A549 (cell line): ENCODE measurements around the gene TMEM266. TPM values are rescaled to one million over a fixed set of nuclear protein-coding genes. Genes with fewer than 3 reads are reported as not detected.

Source experiments
- ATAC-seq, 2 experiments: fragments of 200-7000 bp in 1 of 2; fragments of >200 bp in 1 of 2; cut with Nextera tagmentation in 1 of 2; cut with Tn5 transposase in 1 of 2; 3 replicates each; pipeline versions ENCODE4 v1.8.0 to v1.9.1; 2018 to 2020; ENCODE audit warnings: mild to moderate bottlenecking in 1 of 2, moderate library complexity in 1 of 2
- CTCF ChIA-PET: fragments of 300-600 bp; sonication (Branson Sonifier 250); formaldehyde crosslinking; extraction: SDS; loops from one replicate; lab custom pipeline; 2021; ENCODE audit warnings: antibody characterized with exemption, inconsistent platforms; lab: Yijun Ruan, JAX
- POLR2A ChIA-PET: fragments of 350-600 bp; formaldehyde crosslinking; extraction: SDS; loops from one replicate; lab custom pipeline; 2021; ENCODE audit warnings: antibody characterized with exemption, inconsistent platforms; lab: Yijun Ruan, JAX
- DNase-seq, 2 experiments: peaks; one replicate each; pipeline versions ENCODE4 v3.0.0 to v3.0.0-alpha.2; 2011 to 2016; ENCODE audit warnings: low read depth in 1 of 2, low spot score in 1 of 2
- FAIRE-seq: peaks from 2 replicates; lab custom pipeline; 2011; peaks lifted over from hg19 to GRCh38; lab: Jason Lieb, UNC
- H3K27ac ChIP-seq, 2 experiments: fragments of >200 bp; sonication (Bioruptor Twin); formaldehyde crosslinking; 3 replicates each; pipeline ENCODE4 v1.5.1; 2016 to 2017
- H3K4me1 ChIP-seq: fragments of >200 bp; sonication (Bioruptor Twin); formaldehyde crosslinking; 3 replicates; pipeline ENCODE4 v1.6.1; 2016
- H3K4me2 ChIP-seq: fragments of >200 bp; sonication (Bioruptor Twin); formaldehyde crosslinking; 3 replicates; pipeline ENCODE4 v1.6.1; 2016
- H3K4me3 ChIP-seq: fragments of >200 bp; sonication (Bioruptor Twin); formaldehyde crosslinking; 3 replicates; pipeline ENCODE4 v1.5.1; 2016
- H3K9me3 ChIP-seq: fragments of >200 bp; sonication (Bioruptor Twin); formaldehyde crosslinking; 3 replicates; pipeline ENCODE4 v1.6.1; 2016
- CBX2 ChIP-seq: fragments of 200-600 bp; sonication (generic); IDR thresholded peaks from 2 replicates; pipeline ENCODE4 v1.6.1; 2016; ENCODE audit warnings: low read depth, mild to moderate bottlenecking, borderline replicate concordance
- CEBPB ChIP-seq, 2 experiments: fragments of >200 bp in 1 of 2; sonication (Bioruptor Twin) in 1 of 2; formaldehyde crosslinking in 1 of 2; IDR thresholded peaks; 2 replicates each; pipeline ENCODE4 v1.6.1; 2012 to 2016
- CHD2 ChIP-seq: fragments of 150-350 bp; IDR thresholded peaks from 2 replicates; pipeline ENCODE4 v1.6.1; 2014; ENCODE audit warnings: low read length; ENCODE audit not compliant: partially characterized antibody
- CTCF ChIP-seq: fragments of >200 bp; sonication (Bioruptor Twin); formaldehyde crosslinking; IDR thresholded peaks from 3 replicates; pipeline ENCODE4 v1.5.1; 2016
- E2F6 ChIP-seq: IDR thresholded peaks from 2 replicates; pipeline ENCODE4 v1.6.1; 2012; ENCODE audit warnings: low read depth, borderline replicate concordance
- EHF ChIP-seq: fragments of 250-450 bp; sonication (Bioruptor Pico); IDR thresholded peaks from 2 replicates; pipeline ENCODE4 v1.5.0; 2020; ENCODE audit warnings: mild to moderate bottlenecking
- ELK1 ChIP-seq: fragments of 150-350 bp; IDR thresholded peaks from 2 replicates; pipeline ENCODE4 v1.6.1; 2014; ENCODE audit warnings: low read depth, mild to moderate bottlenecking, low read length
- EP300 ChIP-seq, 2 experiments: fragments of >200 bp; sonication (Bioruptor Twin); formaldehyde crosslinking; IDR thresholded peaks; 2 replicates in 1 of 2; 3 replicates in 1 of 2; pipeline ENCODE4 v1.6.1; 2016 to 2017
- FOXS1 ChIP-seq: fragments of 250-450 bp; sonication (Bioruptor Pico); IDR thresholded peaks from 2 replicates; pipeline ENCODE4 v1.5.0; 2020; ENCODE audit warnings: mild to moderate bottlenecking, moderate library complexity
- GATA3 ChIP-seq: IDR thresholded peaks from 2 replicates; pipeline ENCODE4 v1.6.1; 2012; ENCODE audit warnings: borderline replicate concordance
- HES2 ChIP-seq: fragments of >200 bp; sonication (Bioruptor Twin); formaldehyde crosslinking; IDR thresholded peaks from 2 replicates; pipeline ENCODE4 v1.6.1; 2016
- HOXB5 ChIP-seq: fragments of 250-450 bp; sonication (Bioruptor Pico); IDR thresholded peaks from 2 replicates; pipeline ENCODE4 v1.5.0; 2020; ENCODE audit warnings: mild to moderate bottlenecking, moderate library complexity
- JUN ChIP-seq, 2 experiments: fragments of >200 bp; sonication (Bioruptor Twin); formaldehyde crosslinking; IDR thresholded peaks; 2 replicates in 1 of 2; 3 replicates in 1 of 2; pipeline ENCODE4 v1.6.1; 2016 to 2017
- JUNB ChIP-seq: fragments of >200 bp; sonication (Bioruptor Twin); formaldehyde crosslinking; IDR thresholded peaks from 2 replicates; pipeline ENCODE4 v1.6.1; 2016
- KDM1A ChIP-seq: fragments of 200-600 bp; sonication (generic); IDR thresholded peaks from 2 replicates; pipeline ENCODE4 v1.6.1; 2016; ENCODE audit warnings: low read depth, mild to moderate bottlenecking
- MYC ChIP-seq: IDR thresholded peaks from 2 replicates; pipeline ENCODE4 v1.6.1; 2012; ENCODE audit warnings: mild to moderate bottlenecking, inconsistent platforms, low read length, improper control_type of control experiment, borderline replicate concordance
- RAD21 ChIP-seq, 2 experiments: fragments of >200 bp in 1 of 2; sonication (Bioruptor Twin) in 1 of 2; formaldehyde crosslinking in 1 of 2; IDR thresholded peaks in 1 of 2; conservative IDR thresholded peaks in 1 of 2; 2 replicates in 1 of 2; 3 replicates in 1 of 2; pipeline ENCODE4 v1.6.1; 2012 to 2018; ENCODE audit warnings: inconsistent platforms in 1 of 2
- SREBF2 ChIP-seq: fragments of 450-650 bp; IDR thresholded peaks from 2 replicates; pipeline ENCODE4 v1.6.1; 2014; ENCODE audit warnings: mild to moderate bottlenecking, moderate library complexity
- USF2 ChIP-seq: fragments of 450-650 bp; IDR thresholded peaks from 2 replicates; pipeline ENCODE4 v1.6.1; 2014; ENCODE audit warnings: antibody characterized with exemption
- ZC3H11A ChIP-seq: fragments of 450-650 bp; IDR thresholded peaks from 2 replicates; pipeline ENCODE4 v1.6.1; 2014; ENCODE audit warnings: antibody characterized with exemption, mild to moderate bottlenecking
- ZFP36 ChIP-seq: fragments of 450-650 bp; IDR thresholded peaks from 2 replicates; pipeline ENCODE4 v1.6.1; 2014; ENCODE audit warnings: borderline replicate concordance; ENCODE audit not compliant: partially characterized antibody
- WGBS: methylation state at CpG from one replicate; pipeline ENCODE4 v1.1.6; 2017; ENCODE audit errors: missing lambda C conversion rate; 5-methylcytosine and 5-hydroxymethylcytosine counted together
- polyA plus RNA-seq, 4 experiments: library from polyadenylated mRNA; depleted of rRNA in 3 of 4; stranded (reverse); fragments of >200 nt; fragmentation: RNase III in 1 of 4; extraction: RNeasy Plus Mini Kit Qiagen cat#74134 plus additional on column Dnase treatment in 1 of 4; gene quantifications; 2 replicates in 3 of 4; 3 replicates in 1 of 4; pipeline ENCODE4 v1.2.3, GENCODE V29; 2011 to 2017

Gene TMEM266
- polyA plus RNA-seq, 2 of the 4 experiments (the other 2 are of a cell fraction) = 0.06 to 0.08 TPM

- TF ChIP-seq USF2 (0 out of 2 replicates have a peak, but pooled peaks have one; percentile 1), JUNB (0 out of 2 replicates have a peak, but pooled peaks have one; percentile 20), ZC3H11A (no peak), CEBPB (IDR thresholded peaks at IDR 0.05) (no peak), MYC (no peak; the same call in 1 of the 2 replicates), HOXB5 (CRISPR knock-in tag) (0 out of 2 replicates have a peak, but pooled peaks have one; percentile 58), CTCF (no peak), FOXS1 (no peak), ELK1 (no peak), SREBF2 (no peak), GATA3 (peak; percentile 40; the same call in 1 of the 2 replicates), CHD2 (peak; percentile 18), CBX2 (no peak)
Observed at GRCh38 chr15:76196269-76197231, 136.8 kb downstream of the TMEM266 start (continued).

GRCh38 chr15:76197703-76198455 is 138.1 kb downstream of the TMEM266 start:
- Histone ChIP-seq H3K9me3 (no peaks in the 10 kb centered on the region), H3K4me3 (no peak overlapping the region), H3K27ac (peak overlapping the region; percentile 71 to 87), H3K4me2 (peak overlapping the region; percentile 68), H3K4me1 (peaks cover 44% of the 10 kb centered on the region)
- DNase-seq = no peak
- WGBS = 73% methylated on average over 8 of the region's 8 CpGs
- TF ChIP-seq EP300 (IDR thresholded peaks at IDR 0.05) (no peak), E2F6 (no peak), USF2 (no peak), ZFP36 (peak; percentile 64), KDM1A (0 out of 2 replicates have a peak, but pooled peaks have one; percentile 16), HES2 (no peak), EHF (no peak), RAD21 (conservative IDR thresholded peaks at IDR 0.05 in 1 of 2, IDR thresholded peaks at IDR 0.05 in 1 of 2) (no peak), JUN (IDR thresholded peaks at IDR 0.05) (no peak)
- peak in 1 of 2 experiments; percentile 2; a peak in 1 of 6 replicates for ATAC-seq
- CTCF ChIA-PET = interaction anchor here (0.8 to 4.6 kb wide), 5 partner anchors 12 to 130 kb away, joined by 3 to 26 read pairs (median 4); no protein-coding TSS in a partner anchor
- POLR2A ChIA-PET = no interaction called here
- FAIRE-seq = no peak
